T-helper 22 cell (primary cell): ENCODE measurements around the gene DGKD.
"Not testable (repeated sequence)": the region's sequence is repeated elsewhere in the genome, so short reads cannot be mapped to it uniquely, and the experiment has no call there.

Source experiments
- DNase-seq: peaks from one replicate; pipeline ENCODE4 v3.0.0-alpha.2; 2020; ENCODE audit warnings: low read depth

The DGKD gene, protein sequence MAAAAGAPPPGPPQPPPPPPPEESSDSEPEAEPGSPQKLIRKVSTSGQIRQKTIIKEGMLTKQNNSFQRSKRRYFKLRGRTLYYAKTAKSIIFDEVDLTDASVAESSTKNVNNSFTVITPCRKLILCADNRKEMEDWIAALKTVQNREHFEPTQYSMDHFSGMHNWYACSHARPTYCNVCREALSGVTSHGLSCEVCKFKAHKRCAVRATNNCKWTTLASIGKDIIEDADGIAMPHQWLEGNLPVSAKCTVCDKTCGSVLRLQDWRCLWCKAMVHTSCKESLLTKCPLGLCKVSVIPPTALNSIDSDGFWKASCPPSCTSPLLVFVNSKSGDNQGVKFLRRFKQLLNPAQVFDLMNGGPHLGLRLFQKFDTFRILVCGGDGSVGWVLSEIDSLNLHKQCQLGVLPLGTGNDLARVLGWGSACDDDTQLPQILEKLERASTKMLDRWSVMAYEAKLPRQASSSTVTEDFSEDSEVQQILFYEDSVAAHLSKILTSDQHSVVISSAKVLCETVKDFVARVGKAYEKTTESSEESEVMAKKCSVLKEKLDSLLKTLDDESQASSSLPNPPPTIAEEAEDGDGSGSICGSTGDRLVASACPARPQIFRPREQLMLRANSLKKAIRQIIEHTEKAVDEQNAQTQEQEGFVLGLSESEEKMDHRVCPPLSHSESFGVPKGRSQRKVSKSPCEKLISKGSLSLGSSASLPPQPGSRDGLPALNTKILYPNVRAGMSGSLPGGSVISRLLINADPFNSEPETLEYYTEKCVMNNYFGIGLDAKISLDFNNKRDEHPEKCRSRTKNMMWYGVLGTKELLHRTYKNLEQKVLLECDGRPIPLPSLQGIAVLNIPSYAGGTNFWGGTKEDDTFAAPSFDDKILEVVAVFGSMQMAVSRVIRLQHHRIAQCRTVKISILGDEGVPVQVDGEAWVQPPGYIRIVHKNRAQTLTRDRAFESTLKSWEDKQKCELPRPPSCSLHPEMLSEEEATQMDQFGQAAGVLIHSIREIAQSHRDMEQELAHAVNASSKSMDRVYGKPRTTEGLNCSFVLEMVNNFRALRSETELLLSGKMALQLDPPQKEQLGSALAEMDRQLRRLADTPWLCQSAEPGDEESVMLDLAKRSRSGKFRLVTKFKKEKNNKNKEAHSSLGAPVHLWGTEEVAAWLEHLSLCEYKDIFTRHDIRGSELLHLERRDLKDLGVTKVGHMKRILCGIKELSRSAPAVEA

DNA sequence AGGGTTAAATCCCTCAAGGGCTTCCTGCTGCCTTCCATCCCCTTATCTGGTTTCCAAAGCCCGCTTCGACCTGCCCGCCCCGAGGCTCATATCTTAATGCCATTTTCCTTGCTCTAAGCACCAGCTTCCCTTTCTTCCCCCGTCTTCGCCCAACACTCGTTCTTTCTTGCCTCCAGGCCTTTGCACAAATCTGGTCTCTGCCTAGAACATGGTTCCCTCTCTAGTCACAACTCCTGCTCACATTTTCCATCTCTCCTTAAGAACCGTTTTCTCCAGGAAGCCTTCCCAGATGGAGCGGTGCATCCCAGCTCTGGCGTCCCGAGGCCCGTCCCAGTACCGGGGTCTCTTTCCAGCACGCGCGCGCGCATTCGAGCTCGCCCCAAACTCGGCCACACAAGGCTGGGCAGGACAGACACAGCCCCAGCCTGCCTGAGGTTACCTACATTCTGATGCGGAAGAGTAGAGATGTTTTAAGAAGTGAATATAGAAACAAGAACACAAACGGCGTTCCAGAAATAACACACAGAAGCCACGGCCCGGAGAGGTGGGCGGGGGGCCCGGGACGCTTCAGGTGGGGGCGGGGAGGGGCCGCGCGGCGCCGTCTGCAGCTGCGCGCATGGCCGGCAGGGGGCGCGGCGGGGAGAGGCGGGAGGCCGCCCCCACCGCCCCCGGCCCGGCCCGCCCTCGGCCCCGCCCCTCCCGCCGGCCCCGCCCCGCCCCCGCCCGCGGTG lies at the start of gene DGKD:
TSS of gene DGKD (plus strand) at position 726 of the 731 bp plus-strand sequence. CDS start 25 bp downstream, outside the sequence.
- no peak for DNase-seq

DNA sequence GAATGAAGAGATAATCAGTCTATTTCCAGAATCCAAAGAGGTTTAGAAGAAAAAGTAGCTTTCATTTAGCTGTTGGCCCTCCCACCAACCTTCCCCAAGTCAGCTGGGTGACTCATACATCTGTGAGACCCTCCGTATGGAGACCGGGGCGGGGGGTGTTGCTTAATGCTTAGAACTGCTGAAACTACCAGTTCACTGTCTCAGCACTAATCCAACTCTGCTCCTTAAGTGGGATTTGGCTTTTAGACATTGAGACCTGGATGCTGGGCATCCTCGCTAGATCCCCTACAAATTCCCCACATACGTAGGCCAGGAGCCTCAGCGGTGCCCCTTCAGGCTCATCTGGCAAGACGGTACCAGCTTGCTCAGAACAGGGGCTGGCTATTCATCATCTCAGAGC lies 46.7 kb upstream of the DGKD start, which contains the start of gene SAG:
TSS of gene SAG (plus strand) at position 252 of the 400 bp plus-strand sequence. CDS start 1,374 bp downstream, outside the sequence.
- no peak for DNase-seq

DNA sequence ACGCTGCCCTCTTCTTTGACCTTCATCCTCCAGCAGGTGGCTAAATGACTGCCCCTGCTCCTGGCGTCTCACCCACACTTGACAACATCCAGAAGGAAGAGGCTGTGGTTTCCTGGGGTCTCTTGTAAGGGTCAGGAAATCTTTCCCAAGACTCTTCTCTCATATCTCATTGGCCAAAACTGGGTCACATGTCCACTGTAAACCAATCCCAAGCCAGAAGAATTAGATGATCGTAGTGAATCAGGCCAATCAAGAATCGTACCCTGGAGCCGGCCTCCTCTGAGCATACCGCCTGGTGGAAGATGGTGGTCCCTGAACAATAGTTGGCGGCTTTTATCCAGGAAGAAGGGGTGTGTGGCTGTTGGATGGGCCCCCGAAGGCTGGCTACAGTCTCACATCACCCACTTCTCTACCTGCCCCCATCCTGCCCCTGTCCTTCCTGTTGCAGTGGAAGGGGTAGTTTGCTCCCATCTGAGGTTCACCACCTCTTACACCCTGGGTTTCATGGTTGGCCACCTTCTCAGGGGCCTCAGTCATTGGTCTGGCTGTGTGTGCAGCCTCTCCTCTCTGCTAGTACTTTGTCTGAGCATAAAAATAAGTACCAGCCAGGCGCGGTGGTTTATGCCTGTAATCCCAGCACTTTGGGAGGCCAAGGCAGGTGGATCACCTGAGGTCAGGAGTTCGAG lies 42.9 kb upstream of the DGKD start:
- DNase-seq, result no peak

DNA sequence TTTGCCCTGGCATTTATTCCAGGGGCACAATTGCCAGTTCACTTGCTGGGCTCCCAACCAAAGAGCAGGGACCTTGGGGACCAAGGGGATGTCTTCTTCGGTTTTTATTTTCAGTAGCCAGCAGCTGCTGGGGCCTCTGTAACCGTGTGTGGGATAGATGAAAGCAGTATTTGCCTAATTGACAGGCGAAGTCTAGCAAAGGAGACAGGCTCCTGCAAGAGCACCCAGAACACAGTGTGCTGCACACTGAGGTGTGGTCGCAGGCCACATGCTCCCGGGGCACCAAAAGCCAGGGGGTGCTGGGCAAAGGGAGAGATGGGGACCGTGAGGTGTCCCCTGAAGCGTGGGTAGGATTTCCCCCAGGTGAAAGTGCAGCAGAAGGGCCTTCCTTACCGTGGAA lies 41.4 kb upstream of the DGKD start:
- no peak for DNase-seq

GRCh38 chr2:233314180-233314925 lies 39.9 kb upstream of the DGKD start:
- no peak for DNase-seq

DNA sequence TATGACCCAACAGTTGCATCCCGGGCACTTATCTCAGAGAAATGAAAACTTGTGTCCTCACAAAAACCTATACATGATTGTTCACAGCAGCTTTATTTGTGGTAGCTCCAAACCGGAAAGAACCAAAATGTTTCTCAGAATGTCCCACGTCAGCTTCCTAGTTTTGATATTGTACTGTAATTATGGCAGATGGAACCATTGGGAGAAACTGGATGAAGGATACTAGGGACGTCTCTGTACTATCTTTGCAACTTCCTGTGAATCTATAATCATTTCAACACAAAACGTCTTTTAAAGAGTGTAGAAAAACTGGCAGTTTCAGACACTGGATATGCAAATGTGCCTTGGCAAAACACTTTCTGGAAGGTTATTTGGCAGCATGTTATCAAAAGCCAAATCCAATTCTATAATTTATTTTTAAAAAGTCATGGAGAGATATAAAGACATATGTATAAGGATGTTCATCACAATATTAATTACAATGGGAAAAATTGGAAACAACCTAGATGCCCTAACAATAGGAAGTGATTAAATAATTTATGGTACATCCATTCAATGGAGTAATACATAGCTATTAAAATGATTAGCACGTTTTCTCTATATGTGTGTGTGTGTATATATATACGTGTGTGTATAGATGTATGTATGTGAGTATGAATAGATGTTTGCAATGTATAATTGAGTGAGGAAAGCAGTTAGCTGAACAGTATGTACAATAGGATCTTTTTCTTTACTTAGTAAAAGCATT lies 36.9 kb upstream of the DGKD start:
- no peak for DNase-seq

DNA sequence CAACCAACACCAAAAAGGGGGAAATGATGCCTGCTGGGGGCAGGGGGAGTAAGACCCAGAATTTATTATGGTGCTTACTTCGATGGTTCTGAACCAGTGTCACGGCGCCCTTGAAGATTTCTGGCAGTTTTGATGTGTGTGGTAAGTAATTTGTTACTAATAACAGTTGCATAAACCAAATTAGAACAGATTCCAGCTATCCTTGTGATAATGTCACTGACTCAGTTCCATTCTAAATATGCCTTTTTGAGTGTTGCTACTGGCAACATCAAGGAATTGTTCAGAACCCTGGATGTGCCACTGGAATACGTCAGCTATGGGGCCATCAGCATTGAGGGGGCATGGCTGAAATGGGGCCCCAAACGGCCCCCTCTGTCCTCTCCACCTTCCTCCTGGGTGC lies 35.0 kb upstream of the DGKD start:
- DNase-seq, result no peak

DNA sequence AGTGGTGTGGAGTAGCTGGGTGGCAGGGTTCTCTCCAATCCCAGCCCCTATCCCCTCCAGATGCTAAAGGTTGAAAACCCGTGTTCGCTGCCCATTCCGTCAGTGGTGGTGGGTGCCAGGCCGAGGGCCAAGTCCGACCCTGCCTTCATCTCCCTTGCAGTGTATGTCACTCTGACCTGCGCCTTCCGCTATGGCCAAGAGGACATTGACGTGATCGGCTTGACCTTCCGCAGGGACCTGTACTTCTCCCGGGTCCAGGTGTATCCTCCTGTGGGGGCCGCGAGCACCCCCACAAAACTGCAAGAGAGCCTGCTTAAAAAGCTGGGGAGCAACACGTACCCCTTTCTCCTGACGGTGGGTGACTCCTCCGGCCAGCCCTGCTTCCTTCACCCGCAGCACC lies 33.8 kb upstream of the DGKD start:
- DNase-seq, result no peak

DNA sequence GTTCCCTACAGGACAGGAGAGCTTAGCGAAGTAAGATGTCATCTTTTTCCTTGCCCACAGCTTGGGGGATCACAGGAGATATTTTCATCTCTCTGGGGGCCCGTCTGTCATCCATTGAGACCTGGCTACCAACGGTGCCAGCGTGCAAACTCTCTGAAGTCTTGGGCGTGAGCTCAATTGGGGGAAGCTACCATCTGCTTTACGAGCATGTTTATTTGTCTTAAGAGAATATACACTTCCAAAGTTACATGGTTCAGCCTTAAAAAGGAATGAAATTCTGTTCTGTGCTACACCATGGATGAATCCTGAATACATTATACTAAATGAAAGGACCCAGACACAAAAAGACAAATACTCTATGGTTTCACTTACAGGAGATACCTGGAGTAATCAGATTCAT lies 33.1 kb upstream of the DGKD start:
- no peak for DNase-seq

DNA sequence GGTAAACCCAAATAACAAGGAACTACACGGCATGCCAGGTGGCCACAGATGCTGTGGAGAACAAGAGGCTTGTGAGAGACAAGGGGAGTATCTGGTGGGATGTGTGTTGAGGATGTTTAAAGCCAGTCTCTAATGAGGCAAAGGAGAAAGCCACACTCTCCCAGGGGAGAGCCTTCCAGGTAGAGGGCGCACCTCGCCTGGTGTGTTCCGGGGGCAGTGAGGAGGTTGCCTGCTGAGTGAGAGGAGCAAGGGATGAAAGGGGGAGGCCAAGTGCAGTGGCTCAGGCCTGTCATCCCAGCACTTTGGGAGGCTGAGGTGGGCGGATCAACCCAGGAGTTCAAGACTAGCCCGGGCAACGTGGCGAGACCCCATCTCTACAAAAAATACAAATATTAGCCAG lies 30.4 kb upstream of the DGKD start:
- DNase-seq, result no peak

DNA sequence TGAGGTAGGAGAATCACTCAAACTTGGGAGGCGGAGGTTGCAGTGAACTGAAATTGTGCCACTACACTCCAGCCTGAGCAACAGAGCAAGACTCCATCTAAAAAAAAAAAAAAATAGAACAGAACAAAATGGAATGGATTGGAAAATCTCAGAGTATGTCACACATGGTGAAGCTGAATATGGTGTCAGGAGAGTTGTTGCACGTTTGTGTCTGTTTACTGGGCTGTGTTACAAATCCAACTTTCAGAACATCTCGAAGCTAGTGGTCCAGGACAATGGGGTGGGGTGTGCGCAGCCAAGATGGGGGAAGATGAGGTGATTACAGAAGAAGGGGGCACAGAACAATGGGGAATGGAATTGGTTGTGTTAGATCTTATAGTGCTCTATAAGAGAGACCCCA lies 29.0 kb upstream of the DGKD start:
- DNase-seq, result no peak

DNA sequence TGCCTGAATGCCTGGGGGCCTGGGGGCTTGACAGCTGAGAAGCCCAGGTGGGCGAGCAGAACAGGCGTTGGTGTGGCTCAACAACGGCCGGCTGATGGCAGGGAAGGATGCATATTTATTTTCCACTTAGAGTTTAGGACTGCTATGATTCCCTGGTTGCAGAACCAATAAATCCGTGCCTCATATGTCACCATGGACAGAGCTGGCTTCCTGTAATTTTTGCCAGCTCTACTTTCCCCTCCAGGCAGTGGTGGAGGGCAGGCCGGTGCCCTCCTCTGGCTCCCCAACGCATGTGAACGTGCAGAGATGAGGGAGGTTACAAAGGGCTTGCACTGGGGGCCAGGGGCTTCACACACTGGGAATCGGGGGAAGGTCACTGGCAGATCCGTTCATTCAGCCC lies 28.5 kb upstream of the DGKD start:
- no peak for DNase-seq

GRCh38 chr2:233326500-233326899 lies 27.8 kb upstream of the DGKD start:
- no peak for DNase-seq

GRCh38 chr2:233328922-233329321 lies 25.4 kb upstream of the DGKD start:
- DNase-seq, result no peak

- DNase-seq, result no peak
Measured at GRCh38 chr2:233329489-233330135, 24.7 kb upstream of the DGKD start.

- peak; percentile 72 for DNase-seq
Measured at GRCh38 chr2:233331536-233331935, 22.8 kb upstream of the DGKD start.

DNA sequence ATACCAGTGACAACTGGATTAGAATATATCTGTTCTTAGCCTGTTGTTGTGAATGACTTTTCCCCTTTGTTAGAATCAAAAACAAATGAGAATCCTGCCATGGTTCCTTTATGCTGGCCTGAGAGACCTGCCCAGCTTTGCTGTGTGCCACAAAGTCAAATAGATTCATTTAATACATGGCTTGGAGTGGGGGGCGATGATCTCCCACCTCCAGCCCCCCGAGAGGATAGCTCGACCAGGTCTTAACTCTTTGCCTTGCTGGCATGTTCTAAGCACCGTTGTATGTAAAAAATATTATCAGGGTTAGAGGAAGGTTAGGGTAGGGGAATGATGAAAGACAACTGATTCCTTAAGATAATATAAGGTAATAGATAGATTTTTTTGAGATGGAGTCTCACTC lies 22.2 kb upstream of the DGKD start:
- DNase-seq, result no peak

GRCh38 chr2:233334915-233335314 lies 19.4 kb upstream of the DGKD start:
- no peak for DNase-seq

- DNase-seq, result not testable (repeated sequence)
Measured at GRCh38 chr2:233336091-233336490, 18.2 kb upstream of the DGKD start.
